ENCODE data around the gene TANGO2.
"Not testable (repeated sequence)": the region's sequence is repeated elsewhere in the genome, so short reads cannot be mapped to it uniquely, and the experiment has no call there.

Gene TANGO2

GRCh38 chr22:20066617-20067383, 45.9 kb downstream of the TANGO2 start:
- DNase-seq: no peak

- not testable (repeated sequence) for DNase-seq
These were observed 46.4 kb downstream of the TANGO2 start for GRCh38 chr22:20067384-20067682.

DNA sequence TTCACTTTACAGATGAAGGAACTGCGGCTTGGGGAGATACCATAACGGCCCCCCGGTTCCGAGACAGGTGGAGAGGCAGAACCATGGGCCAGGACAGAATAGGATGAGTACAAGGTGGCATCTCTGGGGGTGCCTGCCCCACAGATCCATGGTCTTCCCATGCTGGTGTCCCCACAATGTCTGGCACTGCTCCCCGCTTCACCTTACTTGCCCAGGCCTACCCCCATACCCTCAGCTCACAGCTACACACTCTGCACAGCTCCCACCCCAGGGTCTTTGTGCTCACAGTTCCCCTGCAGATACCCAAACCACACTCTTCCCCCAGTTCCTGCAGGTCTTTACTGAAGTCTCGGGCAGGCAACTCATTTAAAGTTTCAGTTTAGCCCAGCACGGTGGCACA, 47.7 kb downstream of the TANGO2 start:
- DNase-seq: no peak

DNA sequence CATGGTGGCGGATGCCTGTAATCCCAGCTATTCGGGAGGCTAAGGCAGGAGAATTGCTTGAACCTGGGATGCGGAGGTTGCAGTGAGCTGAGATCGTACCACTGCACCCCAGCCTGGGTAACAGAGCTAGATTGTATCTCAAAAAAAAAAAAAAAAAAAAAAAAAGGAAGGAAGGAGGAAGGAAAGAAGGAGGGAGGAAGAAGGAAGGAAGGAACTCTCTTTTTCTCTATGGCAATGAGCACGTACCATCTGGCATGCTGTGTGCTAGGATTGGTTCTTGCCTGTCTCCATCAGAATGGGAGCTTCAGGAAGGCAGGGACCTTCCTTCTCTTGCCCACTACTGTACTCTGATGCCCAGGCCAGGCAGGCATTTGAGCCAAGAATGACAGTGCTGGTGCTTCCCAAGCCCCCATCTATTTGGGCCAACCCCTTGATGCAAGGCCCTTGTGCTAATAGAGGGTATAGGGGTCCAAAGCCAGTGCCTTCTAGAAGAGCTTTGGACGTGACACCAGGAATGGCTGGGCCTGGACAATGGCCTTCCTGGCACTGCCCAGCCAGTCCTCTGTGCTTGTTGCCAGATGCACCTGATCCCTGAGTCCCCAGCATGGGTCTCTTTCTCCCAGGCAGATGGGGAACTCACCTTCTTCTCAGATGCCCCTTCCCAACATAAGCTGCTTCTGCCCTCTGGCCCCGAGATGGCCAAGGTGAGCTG, 48.6 kb downstream of the TANGO2 start:
- no peak for DNase-seq

- DNase-seq: no peak
These were observed 50.6 kb downstream of the TANGO2 start for GRCh38 chr22:20071524-20071972.

DNA sequence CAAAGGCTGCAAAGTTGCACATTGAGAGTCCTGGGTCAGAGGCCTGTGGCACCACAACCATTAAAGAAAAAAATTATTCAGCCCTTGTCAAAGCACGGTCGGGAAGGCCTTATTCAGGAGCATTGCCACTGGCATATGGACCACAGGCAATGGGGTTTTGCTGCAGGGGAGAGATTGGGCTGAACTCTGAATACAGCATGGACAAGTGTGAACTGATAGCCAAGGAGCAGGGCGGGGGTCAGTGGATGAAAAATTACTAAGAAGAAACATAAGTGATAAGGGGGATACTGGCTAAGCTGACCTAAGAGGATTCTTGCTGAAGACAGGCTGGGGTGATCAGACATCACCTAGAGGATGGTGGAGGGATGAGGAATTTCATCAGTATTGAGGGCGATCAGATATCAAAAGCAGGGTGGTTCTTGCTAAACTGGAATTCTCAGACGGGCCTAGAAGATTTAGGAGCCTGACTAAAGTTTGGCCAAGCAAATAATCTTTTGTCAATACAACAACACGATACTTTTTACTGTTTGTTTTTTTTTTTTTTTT, 55.8 kb downstream of the TANGO2 start:
- no peak for DNase-seq

- peak; percentile 95 to 98 for DNase-seq
These were observed 59.0 kb downstream of the TANGO2 start, which contains the start of gene DGCR8 for GRCh38 chr22:20079745-20080444. Gene DGCR8 (plus strand): TSS chr22:20080241. CDS start chr22:20085964, 5,723 bp downstream.

DNA sequence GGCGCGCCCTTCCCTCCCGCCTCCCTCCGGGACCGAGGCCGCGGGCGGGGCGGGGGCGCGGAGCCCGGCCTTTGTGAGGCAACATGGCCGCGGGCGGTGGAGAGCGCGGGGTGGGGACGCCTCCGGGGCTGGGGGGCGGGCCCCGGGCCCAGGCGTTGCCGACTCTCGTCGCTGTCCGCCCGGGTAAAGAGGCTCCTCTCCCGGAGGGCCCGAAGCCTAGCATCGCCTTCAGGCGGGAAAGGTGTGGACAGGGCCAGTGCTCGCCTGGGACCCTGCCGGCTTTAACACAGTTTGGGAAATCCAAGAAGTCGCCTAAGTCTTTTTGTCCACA, 59.5 kb downstream of the TANGO2 start:
- peak; percentile 38 to 82 for DNase-seq

DNA sequence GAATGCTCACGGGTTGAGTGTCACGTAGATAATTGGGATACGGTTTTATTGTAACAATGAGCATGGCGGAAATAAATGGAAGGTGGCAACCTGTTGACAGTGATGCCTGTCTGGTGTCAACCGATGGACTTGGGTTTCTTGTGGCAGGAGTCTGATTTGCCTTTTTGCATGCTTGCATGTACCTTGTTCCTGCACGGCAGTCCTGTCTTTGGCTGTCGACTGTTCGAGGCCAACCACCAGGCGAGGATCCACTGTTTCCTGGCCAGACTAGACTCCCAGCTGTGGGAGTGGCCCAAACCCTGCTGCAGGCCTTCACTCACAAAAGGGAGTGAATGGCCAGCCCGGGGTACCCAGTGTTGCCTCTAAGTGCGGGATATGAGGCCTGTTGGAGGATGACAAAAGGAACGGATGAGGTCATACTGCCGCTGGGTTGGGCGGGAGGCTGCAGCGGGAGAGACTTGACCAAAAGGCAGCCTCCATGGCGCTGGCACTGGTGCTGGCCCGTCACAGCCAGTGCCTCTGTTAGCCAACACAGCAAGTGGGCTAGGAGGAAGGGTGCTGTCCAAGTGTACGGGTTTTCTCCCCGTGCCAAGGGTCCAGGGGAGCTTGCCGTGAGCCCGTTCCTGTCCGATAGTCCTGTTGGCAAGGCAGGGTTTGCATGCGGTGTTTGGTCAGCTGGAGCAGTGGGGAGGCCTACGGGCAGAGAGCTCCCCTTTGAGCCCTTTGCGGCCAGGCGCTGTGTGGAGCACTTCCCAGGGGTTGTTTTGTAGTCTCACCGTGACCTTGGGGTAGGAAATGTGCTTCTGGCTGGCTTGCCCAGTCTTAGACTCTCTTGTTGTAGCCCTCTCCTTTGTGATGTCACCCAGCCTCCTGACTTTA, 60.1 kb downstream of the TANGO2 start:
- DNase-seq: peak in 1 of 2 experiments; percentile 38

- no peak for DNase-seq
These were observed 62.4 kb downstream of the TANGO2 start for GRCh38 chr22:20083157-20083890.

DNA sequence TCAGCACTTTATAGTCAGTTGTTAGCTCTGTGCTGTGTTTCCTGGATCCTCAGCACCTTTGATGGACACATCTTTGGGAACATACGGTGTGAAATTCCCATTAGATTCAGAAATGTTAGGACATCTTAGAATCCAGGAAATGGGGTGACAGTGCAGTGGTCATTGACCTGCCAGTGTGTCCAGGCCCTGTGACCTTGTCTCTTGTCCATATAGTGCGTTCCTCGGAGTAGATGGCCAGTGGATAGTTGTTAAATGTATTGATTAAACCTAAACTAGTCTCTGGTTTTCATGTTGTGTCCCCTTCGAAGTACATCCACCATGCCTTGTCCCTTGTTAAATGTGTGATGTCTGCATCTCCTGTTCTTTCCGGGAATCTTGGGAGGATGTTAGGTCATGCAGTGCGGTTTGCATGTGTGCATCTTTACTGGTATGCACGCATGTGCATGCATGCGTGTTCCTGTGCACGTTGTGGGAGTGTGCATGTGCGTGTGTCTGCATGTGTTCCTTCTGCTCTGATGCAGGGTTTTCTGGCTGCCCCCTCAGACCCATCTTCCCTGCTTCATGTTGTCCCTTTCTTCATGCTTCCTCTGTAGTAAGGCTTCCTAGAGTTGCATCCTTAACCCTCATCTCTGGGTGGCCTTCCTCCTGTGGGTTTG, 63.1 kb downstream of the TANGO2 start:
- no peak for DNase-seq

GRCh38 chr22:20084547-20085413, 63.9 kb downstream of the TANGO2 start:
- DNase-seq: no peak

GRCh38 chr22:20085651-20086050, 64.7 kb downstream of the TANGO2 start:
- no peak for DNase-seq

- no peak for DNase-seq
These were observed 65.2 kb downstream of the TANGO2 start for GRCh38 chr22:20086101-20086599.

DNA sequence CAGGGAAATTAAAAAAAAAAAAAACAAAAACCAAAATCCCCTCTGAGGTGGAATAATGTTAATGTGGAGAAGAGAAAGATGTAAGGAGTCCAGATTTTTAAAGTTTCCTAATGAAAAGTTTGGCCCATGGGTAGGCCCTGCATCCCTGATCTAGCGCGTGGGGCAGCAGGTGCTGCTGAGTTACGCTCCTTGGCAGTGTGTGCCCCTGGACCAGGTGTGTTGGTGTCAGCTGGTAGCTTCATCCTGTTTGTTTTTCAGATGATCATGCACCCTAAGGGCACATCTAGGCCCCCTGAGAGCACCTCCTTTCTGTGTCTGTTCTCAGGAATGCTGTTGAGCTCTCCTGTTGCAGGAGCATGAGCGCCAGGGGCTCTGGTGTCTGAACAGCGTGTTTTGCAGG, 65.9 kb downstream of the TANGO2 start:
- DNase-seq: no peak

DNA sequence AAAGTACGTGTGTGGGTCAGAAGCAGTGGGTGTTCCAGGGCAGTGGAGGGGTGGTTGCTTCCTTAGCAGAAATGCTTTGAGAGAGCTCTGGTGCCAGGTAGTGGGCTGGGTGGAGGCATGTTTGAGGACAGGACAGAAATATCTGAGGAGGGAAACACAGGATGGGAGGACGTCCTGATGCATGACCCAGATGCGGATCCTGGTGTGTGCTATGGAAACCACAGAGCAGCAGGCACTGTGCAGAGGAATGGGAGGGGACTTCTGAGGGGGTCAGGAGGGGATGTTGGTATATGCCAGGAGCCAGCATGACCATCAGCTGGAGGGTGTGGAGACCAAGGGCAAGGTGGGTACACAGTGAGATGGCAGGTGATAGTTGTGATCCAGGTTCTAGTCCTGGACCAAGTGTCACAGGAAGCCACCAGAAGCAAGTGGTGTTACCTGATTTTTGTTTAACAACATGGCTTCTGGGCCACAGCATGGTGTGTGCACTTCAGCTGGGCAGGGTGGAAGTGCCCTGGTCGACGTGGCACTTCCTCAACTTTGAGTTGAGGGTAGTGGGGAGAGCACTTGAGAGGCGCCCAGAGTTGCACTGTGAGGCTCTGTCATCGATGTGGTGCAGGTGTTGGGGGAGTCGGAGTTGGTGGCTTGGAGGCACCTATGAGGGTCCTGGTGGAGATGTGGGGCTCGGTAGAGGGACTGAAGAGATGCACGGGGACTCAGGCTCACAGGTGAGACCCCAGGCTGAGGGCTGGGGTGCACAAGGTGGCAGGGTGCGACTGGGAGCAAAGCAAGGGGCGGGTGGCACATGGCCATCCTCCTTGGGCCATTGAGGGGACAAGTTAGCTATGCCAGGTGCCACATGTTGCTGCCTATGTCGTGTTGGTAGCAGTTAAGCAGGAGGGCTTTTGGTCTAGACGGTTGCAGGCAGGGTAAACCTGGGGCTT, 66.7 kb downstream of the TANGO2 start:
- DNase-seq: no peak

GRCh38 chr22:20088263-20088648, 67.3 kb downstream of the TANGO2 start:
- no peak for DNase-seq

GRCh38 chr22:20089226-20089976, 68.5 kb downstream of the TANGO2 start:
- DNase-seq: no peak

All from NCI-H446 (cell line).